ENCODE data around the gene CDC73.

Gene CDC73

GRCh38 chr1:193144361-193144938, 22.6 kb downstream of the CDC73 start:
- peaks cover 19% of the 10 kb centered on the region for H3K79me2 ChIP-seq (ENCODE audit: insufficient read depth, low read length)
- H3K4me2 ChIP-seq (ENCODE audit: low read depth, low read length, poor library complexity, severe bottlenecking) = no peak overlapping the region
- H3K4me3 ChIP-seq (ENCODE audit: insufficient read depth, low read length, poor library complexity, severe bottlenecking) = no peak overlapping the region
- no peaks in the 10 kb centered on the region for H4K20me1 ChIP-seq (ENCODE audit: low read depth, low read length)
- TF ChIP-seq EZH2phosphoT487 (conservative IDR thresholded peaks at IDR 0.05; ENCODE audit: low read length) = no peak
- TF ChIP-seq CTCF (IDR thresholded peaks at IDR 0.05; ENCODE audit: insufficient read depth, low read length, poor library complexity, severe bottlenecking) = no peak
- peaks cover 35% of the 10 kb centered on the region for H3K36me3 ChIP-seq (ENCODE audit: low read length)
- H3K9me2 ChIP-seq (replicated peaks; ENCODE audit: insufficient read depth, low read length) = no peaks in the 10 kb centered on the region
- H3K27ac ChIP-seq (ENCODE audit: low read depth, low read length) = no peak overlapping the region
- no peak overlapping the region for H3K9ac ChIP-seq (ENCODE audit: low read length)
- no peak overlapping the region for H2AFZ ChIP-seq (ENCODE audit: low read depth, low read length, severe bottlenecking)
- H3K27me3 ChIP-seq (ENCODE audit: low read length) = no peaks in the 10 kb centered on the region
- peaks cover 6% of the 10 kb centered on the region; the same call in 1 of the 2 replicates for H3F3A ChIP-seq (ENCODE audit: insufficient read depth)
- no peaks in the 10 kb centered on the region for H3K9me3 ChIP-seq (ENCODE audit: insufficient read depth, low read length)

- Histone ChIP-seq H3K27ac (ENCODE audit: low read depth, low read length) (no peak overlapping the region), H3K9ac (ENCODE audit: low read length) (no peak overlapping the region), H3K36me3 (ENCODE audit: low read length) (peaks cover 37% of the 10 kb centered on the region), H3K27me3 (ENCODE audit: low read length) (no peaks in the 10 kb centered on the region), H3F3A (ENCODE audit: insufficient read depth) (peaks cover 6% of the 10 kb centered on the region; the same call in 1 of the 2 replicates), H3K9me3 (ENCODE audit: insufficient read depth, low read length) (no peaks in the 10 kb centered on the region), H3K9me2 (replicated peaks; ENCODE audit: insufficient read depth, low read length) (no peaks in the 10 kb centered on the region), H4K20me1 (ENCODE audit: low read depth, low read length) (no peaks in the 10 kb centered on the region), H3K79me2 (ENCODE audit: insufficient read depth, low read length) (peaks cover 17% of the 10 kb centered on the region), H3K4me3 (ENCODE audit: insufficient read depth, low read length, poor library complexity, severe bottlenecking) (no peak overlapping the region), H2AFZ (ENCODE audit: low read depth, low read length, severe bottlenecking) (no peak overlapping the region), H3K4me2 (ENCODE audit: low read depth, low read length, poor library complexity, severe bottlenecking) (no peak overlapping the region)
- TF ChIP-seq CTCF (IDR thresholded peaks at IDR 0.05; ENCODE audit: insufficient read depth, low read length, poor library complexity, severe bottlenecking) (no peak), EZH2phosphoT487 (conservative IDR thresholded peaks at IDR 0.05; ENCODE audit: low read length) (no peak)
Observed at GRCh38 chr1:193144999-193145398, 23.2 kb downstream of the CDC73 start.

GRCh38 chr1:193156117-193156821, 34.4 kb downstream of the CDC73 start:
- Histone ChIP-seq H3K36me3 (ENCODE audit: low read length) (peaks cover 44% of the 10 kb centered on the region), H3K9me2 (replicated peaks; ENCODE audit: insufficient read depth, low read length) (no peaks in the 10 kb centered on the region), H3F3A (ENCODE audit: insufficient read depth) (peaks cover 17% of the 10 kb centered on the region; the same call in 1 of the 2 replicates), H3K79me2 (ENCODE audit: insufficient read depth, low read length) (peaks cover 5% of the 10 kb centered on the region; the same call in 1 of the 2 replicates), H2AFZ (ENCODE audit: low read depth, low read length, severe bottlenecking) (no peak overlapping the region), H4K20me1 (ENCODE audit: low read depth, low read length) (no peaks in the 10 kb centered on the region), H3K27ac (ENCODE audit: low read depth, low read length) (no peak overlapping the region), H3K27me3 (ENCODE audit: low read length) (no peaks in the 10 kb centered on the region), H3K9ac (ENCODE audit: low read length) (no peak overlapping the region), H3K4me2 (ENCODE audit: low read depth, low read length, poor library complexity, severe bottlenecking) (no peak overlapping the region), H3K4me3 (ENCODE audit: insufficient read depth, low read length, poor library complexity, severe bottlenecking) (no peak overlapping the region), H3K9me3 (ENCODE audit: insufficient read depth, low read length) (no peaks in the 10 kb centered on the region)
- TF ChIP-seq CTCF (IDR thresholded peaks at IDR 0.05; ENCODE audit: insufficient read depth, low read length, poor library complexity, severe bottlenecking) (no peak), EZH2phosphoT487 (conservative IDR thresholded peaks at IDR 0.05; ENCODE audit: low read length) (no peak)

Data from SU-DHL-6 (cell line).